SK-N-MC (cell line): ENCODE results near the gene BICDL1.

Experiments used
- EZH2 ChIP-seq: fragments of 200-600 bp; sonication (generic); IDR thresholded peaks from one replicate; pipeline ENCODE4 v1.6.1; 2017; ENCODE audit warnings: antibody characterized with exemption
- POLR2AphosphoS5 ChIP-seq: IDR thresholded peaks from 2 replicates; pipeline ENCODE4 v1.6.1; 2012; ENCODE audit warnings: mild to moderate bottlenecking, low read depth, low read length, borderline replicate concordance

DNA sequence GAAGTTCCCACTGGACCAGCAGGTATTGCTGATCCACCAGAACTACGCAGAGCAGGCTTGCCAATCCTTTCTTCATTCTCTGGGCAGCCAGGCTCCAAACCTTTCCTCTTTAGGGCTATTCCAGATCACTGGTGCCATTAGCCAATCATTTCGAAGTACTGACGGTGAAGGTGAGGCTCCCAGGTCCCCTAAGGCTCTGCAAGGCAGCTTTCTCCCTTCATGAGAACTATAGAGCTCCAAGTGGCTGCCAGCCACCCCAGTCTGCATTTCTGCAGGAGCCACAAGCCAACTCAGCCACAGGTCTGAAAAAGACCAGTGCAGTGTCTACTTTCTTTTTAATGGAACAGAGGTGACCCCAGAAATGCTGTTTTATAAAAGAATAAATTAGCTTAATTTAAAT, 78.9 kb downstream of the BICDL1 start:
- TF ChIP-seq EZH2 (no peak), POLR2AphosphoS5 (no peak)
